T-helper 1 cell (primary cell): ENCODE data around the gene CLDN16.

ENCODE experiments used
- DNase-seq, 5 donors: peaks; one replicate each; pipeline ENCODE4 v3.0.0-alpha.2; 2012 to 2020

Gene CLDN16

DNA sequence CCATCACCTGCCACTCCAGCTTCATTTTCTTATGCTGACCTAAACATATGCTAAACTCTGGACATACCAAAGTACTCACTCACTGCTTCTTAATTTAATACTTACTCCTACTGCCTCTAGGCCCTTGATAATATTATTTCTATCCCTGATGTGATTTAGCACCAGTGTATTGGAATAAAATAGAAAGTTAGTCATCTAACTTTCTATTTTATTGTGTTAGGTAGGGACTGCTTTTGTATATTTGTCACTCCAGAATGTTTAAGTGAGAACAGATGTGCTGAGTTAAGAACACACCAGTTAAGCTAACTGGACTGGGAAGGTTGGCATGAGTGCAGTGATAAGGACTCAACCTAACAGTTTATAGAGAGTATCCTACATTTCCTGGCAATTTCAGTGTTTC lies 6.5 kb upstream of the CLDN16 start:
- DNase-seq, result no peak

DNA sequence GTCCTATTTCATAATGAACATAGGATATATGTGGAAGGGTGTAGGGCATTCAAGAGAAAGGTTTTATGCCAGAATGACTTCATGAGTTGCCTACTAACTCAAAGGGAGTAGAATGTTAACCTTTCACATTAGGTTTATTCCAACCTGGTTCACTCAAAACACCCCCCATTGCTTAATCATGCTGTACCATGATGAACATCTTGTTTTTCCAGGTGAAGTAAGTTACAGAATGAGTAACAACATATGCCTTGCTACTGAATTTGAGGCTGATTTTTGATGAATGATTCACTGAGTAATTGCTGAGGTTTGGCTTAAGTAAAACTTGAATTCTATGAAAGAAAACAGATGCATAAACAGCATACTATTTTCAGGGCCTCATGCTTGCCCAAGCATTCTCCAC lies 5.9 kb upstream of the CLDN16 start:
- DNase-seq, result no peak

DNA sequence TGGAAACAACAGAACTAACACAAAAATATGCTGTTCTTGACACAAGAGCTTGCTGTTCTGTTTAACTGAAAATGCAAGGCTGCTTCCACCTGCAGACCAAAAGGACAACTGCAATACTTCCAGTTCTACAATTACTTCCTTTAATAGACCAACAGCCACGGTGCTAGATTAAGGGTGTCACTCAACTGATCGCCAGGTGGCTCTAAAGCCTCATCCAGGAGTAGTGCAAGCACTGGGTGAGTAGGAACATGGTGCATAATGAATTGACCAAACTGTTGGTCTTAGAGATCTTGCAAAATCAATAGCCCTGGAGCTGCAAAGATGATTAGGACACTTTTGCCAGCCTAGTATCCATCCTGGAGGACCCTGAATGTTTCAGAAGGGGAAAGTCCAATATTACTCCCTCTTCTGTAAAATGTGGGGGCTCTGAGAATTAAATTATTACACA lies 3.6 kb upstream of the CLDN16 start:
- peak in 1 of 5 donors; percentile 9 for DNase-seq

DNA sequence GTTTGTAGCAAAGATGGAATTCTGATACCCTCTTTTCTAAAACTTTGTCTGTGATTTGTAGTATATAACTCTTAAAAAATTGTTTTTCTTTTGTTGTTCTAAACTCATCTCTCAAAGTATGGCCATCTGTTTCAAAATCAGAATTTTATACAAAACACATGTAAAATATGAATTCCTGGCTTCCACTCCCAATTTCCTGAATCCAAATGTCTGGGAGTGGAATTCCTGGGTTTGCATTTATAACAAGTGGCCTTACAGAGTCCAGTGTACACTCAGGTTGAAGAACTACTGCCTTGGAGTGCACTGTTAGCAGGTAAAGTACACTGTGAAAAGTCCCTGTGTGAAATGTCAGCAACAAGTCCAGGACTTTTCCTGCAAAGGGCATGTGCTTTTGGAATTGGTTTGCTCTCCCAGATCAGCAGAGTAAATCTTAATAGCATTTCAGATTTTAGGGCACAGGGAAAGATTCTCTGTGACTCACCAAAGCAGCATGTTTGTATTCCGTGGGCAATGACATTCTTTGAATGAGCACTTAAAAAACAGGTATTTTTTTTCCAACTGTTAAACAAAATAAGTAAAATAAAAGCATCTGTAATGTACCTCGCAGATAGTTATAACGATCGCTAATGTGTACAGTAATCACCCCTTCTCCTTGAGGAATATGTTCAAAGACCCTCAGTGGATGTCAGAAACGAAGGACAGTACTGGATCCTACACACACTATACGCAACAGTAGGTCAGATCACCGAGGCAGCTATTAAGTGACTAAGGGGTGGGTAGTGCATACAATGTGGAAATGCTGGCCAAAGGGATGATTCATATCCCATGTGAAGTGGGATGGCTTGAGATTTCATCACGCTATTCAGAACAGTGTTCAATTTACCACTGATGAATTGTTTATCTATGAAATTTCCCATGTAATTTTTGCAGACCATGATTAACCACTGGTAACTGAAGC lies 2.0 kb upstream of the CLDN16 start:
- no peak for DNase-seq

GRCh38 chr3:190388703-190389102 lies 740 bp downstream of the CLDN16 start:
- no peak for DNase-seq

- DNase-seq, result no peak
Measured at GRCh38 chr3:190396001-190396400, 8.0 kb downstream of the CLDN16 start.

DNA sequence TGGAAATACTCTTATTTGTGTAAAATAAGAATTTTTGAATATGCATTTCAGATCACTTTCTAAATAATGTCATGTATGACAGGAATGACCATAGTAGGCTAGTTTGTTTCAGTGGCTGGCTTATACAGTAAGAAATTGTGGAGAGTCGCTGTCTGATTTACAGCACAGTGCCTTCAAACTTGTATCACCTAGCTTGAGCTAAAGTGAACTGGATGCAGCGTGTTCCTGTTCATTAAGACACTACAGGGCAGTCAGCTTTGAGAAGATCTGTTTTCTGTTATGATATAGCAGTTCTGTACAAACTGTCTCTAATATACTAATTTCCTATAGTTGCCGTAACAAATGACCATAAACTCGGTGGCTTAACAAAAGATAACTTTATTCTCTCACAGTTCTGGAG lies 9.9 kb downstream of the CLDN16 start:
- no peak for DNase-seq

- DNase-seq, result no peak
Measured at GRCh38 chr3:190399677-190400076, 11.7 kb downstream of the CLDN16 start.

DNA sequence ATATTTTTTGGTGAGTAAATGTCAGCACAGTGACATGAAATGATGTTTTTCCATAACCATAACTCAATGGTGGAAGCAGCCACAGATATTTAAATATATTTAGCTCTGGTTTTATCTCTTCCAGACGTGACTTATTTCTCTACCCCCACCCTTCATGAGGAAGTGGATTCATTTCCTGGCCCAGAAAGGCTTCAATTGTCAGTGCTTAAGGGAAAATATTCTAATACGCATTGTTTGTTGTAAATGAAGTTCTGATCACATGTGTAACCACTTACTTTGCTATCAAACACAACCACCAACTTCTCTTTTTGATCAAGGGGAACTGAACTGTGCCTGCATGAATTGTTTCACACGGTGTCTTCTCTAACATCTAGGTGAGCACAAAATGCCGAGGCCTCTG lies 14.0 kb downstream of the CLDN16 start:
- no peak for DNase-seq

GRCh38 chr3:190404715-190405114 lies 16.8 kb downstream of the CLDN16 start:
- no peak for DNase-seq

DNA sequence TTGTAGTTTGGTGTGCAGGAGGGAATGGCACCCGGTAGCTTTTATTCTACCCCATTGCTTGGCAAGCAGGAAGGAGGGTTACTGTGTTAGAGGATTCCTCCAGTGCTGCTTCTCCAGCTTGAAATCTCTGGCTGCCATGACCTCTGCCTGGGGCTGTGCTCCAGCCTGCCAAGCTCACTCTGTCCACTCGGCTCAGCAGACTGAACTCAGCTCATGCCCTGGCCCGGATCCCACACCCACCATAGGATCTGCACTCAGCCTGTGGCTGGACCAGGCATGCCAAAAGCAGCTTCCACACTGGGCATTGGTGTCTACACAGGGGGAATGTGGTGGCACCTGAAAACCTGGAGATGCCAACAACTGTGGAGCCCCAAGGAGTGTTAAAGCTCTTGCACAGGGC lies 26.3 kb downstream of the CLDN16 start:
- no peak for DNase-seq

DNA sequence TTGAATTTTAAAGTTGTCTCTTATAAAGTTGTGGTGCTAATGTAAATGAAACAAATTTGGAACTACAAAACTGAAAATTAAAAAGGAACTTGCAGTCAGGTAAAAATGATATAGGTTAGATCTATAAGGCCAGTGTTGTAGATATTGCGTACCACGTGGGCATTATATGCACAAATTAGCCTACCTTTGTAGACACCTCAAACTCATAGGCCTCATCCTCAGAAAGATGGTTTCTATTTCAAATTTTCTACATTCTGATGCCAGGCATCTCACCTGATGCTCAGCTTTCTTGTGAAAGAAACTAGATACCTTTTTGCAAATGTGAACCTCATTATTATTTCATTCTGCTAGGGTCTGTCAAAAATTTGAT lies 36.1 kb downstream of the CLDN16 start:
- DNase-seq, result no peak

GRCh38 chr3:190424478-190425439 lies 36.8 kb downstream of the CLDN16 start:
- DNase-seq, result peak in 2 of 5 donors; percentile 13 to 44

GRCh38 chr3:190425833-190426232 lies 37.9 kb downstream of the CLDN16 start:
- no peak for DNase-seq

DNA sequence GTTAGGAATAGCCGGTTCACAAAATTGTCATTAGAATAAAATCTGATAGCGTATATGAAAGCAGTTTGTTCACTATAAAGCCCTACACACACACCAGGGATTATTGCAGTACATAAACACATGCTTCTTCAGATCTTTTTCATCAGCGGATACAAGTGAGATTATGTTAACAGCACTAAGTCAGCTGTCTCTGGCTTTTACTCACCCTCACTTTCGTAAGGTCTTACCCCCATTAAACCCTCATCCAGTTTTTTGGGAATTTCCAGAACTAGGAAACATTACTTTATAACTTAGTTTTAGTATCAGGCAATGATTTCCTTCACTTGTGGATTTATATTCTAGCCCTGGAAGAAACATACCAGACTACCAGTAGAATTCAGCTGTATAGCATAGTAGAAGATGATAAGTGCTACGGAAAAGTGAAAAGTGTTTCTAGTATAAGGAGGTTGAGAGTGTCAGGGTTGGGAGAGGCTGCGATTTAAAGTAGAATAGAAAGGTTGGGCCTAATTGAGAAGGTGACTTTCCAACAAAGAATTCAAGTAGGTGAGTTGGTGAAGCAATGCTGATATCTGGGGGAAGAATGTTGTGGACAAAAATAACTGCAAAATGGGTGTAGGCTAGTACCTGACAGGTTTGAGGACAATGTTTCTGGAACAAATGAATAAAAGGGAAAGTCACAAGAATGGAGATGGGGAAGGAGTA lies 39.0 kb downstream of the CLDN16 start:
- DNase-seq, result no peak

DNA sequence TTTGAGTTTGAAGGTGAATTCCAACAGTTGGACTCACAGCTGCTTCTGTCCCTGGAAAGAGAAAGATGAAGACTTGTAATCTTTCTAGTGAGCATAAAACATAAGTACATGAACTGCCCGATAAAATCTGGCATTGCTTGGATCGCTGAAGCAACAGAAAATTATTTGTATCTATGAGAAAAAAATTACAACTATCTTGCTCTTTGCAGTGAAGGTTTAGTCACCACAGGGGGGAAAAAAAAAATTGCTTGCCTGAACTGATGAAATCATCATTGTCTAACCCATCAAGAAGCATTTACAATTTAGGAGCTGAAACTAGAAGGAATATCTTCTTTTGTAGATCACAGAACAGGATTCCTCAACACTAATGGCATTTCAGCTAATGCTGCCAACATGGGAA lies 41.7 kb downstream of the CLDN16 start:
- DNase-seq, result no peak

DNA sequence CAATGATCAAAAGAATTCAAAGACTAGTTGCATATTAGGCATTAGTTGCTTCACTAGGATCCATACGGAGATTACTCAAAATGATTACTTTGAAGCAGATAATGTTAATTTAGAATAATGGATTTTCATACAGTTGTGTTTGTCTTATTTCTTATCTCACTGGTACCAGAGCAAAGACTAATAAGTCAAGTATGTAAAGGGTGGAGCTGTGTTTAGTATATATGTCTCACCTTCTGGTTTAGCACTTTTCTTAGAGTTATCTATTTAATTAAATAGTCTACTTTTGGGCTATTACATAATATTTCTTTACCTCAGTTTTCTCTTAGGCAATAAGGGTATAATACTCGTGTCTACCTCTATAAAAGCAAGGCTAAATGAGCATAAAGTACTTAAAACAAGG lies 42.9 kb downstream of the CLDN16 start:
- no peak for DNase-seq

DNA sequence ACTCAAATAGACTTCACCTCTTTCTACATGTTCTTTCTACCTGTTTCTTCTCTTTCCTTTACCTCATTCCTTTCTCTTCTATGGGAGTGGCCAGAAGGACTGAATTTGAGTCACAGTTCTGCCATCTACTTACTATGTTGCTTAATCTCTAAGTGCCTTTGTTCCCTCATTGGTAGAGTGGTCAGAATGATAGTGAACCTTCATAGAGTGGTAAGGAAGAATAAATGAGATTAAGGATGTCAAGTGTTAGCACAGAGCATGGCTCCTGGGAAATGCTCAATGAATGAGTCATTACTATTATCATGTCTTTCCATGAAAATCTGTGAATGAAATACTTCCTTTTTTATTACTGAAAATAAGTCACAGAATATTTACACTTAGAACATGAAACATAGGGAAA lies 44.3 kb downstream of the CLDN16 start:
- no peak for DNase-seq

GRCh38 chr3:190433626-190434025 lies 45.7 kb downstream of the CLDN16 start:
- no peak for DNase-seq

DNA sequence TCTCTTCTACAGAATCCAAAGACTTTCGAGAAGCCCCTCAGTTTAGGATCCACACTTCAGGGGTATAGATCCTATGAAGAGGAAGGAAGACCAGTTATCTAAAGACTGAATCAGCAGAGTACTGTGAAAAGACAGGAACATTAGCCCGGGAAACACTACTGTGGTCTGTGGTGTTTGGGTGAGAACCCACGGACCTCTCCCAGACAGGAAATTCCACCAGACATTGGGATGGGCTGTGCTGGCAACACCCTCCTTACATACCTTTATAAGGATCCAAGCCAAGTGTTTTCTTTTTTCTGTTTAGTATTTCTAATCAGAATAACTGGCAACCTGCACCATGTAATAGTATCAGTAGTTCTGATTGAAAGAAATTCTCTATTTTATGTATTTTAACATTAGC lies 47.7 kb downstream of the CLDN16 start:
- DNase-seq, result no peak

- DNase-seq, result no peak
Measured at GRCh38 chr3:190436331-190436730, 48.4 kb downstream of the CLDN16 start.

GRCh38 chr3:190442240-190442639 lies 54.3 kb downstream of the CLDN16 start:
- DNase-seq, result no peak

GRCh38 chr3:190443257-190443656 lies 55.3 kb downstream of the CLDN16 start:
- no peak for DNase-seq
